NCI-H146 (cell line): ENCODE measurements around the gene PPDPF.
"Not testable (repeated sequence)": the region's sequence is repeated elsewhere in the genome, so short reads cannot be mapped to it uniquely, and the experiment has no call there.

Experiments
- DNase-seq: peaks from one replicate; lab custom pipeline; 2025; lab: John Stamatoyannopoulos, UW

The PPDPF gene

GRCh38 chr20:63551068-63551467, 30.5 kb downstream of the PPDPF start:
- no peak for DNase-seq

DNA sequence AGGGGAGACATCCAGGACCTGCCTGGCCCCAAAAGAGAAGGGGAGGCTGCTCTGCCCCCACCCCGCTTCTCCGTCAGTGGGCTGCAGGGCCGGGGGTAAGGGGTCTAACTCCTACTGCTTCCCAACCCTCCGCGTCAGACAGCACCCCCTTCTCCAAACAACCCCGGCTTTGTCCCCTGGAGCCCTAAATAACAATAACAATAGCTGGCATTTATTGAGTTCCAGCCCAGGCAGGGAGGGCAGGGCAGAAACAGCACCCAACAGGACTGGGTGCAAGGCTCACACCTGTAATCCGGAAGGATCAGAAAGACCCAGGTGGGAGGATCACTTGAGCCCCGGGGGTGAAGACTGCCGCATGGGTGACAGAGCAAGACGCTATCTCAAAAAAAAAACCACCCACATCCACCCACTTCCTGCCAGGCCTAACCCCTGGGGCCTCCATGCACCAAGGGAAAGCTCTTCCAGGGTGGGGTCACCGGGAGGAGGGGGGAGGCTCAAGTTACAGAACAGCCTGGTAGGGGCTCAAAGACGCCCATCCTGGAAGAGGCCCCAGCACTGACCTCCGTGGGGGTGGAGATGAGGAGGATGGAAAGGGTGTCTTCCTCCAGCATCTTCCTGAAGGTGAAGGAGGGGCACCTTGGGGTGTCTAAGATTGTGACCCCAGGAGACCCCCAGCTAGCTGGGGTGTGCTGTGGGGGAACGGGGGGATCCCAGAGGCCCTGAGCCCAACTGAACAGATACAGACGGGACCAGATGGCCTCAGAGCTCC, 32.1 kb downstream of the PPDPF start:
- DNase-seq = peak; percentile 58

DNA sequence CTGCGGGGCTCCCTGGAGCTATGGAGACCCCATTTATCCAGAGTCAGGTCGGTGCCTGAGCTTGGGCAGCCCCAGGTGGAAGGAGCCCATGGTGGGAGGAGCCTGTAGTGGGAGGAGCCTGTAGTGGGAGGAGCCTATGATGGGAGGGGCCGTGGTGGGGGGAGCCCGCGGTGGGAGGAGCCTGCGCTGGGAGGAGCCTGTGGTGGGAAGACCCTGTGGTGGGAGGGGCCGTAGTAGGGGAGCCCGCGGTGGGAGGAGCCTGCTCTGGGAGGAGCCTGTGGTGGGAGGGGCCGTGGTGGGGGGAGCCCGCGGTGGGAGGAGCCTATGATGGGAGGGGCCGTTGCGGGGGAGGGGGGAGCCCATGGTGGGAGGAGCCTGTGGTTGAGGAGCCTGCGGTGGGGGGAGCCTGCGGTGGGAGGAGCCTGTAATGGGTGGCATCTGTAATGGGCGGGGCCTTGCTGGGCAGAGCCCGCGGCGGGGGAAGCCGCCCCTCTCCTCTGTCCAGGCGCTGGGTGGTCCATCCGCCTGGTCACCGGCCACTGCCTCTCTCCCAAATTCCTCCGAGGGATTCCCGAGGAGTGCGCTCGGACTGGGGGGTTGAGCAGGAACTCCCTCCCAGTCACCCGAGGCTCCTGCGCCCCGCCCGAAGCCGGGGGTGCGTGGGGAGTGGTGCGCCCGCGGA, 32.8 kb downstream of the PPDPF start:
- peak; percentile 87 for DNase-seq

- peak; percentile 75 for DNase-seq
These were observed 33.3 kb downstream of the PPDPF start, which contains the start of gene FNDC11 for GRCh38 chr20:63553933-63554290. FNDC11 (plus strand) TSS chr20:63554159; CDS start chr20:63555664, 1,505 bp downstream.

- DNase-seq = no peak
These were observed 34.1 kb downstream of the PPDPF start for GRCh38 chr20:63554361-63555278.

GRCh38 chr20:63555661-63556381, 35.3 kb downstream of the PPDPF start:
- DNase-seq = peak; percentile 61

DNA sequence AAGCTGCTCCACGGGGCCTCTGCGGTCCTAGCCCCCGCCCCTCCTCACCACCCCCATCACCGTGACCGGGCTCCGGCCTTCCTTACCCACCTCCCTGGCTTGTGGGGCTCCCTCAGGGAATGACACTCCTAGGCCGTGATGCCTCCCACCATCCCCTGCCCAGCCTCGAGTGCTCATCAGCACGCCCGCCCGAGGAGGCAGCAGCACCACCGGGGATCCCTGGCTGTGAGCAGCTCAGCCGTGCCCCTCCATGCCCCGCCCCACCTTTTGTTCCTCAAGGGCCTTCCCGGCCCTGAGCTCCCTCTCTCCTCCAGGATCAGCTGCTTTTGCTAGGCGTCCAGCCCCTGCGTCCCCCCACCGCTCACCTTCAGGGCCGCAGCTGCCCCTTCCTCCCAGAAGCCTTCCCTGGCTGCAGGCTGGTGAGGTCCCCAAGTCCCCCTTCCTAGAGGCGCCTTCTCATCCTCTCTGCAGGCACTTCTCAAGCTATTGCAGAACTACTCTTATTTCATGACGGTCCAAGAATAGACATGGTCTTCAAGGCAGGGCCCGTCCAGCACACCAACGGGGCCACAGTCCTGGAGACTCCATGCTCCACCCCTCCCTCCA, 36.4 kb downstream of the PPDPF start:
- DNase-seq = no peak

DNA sequence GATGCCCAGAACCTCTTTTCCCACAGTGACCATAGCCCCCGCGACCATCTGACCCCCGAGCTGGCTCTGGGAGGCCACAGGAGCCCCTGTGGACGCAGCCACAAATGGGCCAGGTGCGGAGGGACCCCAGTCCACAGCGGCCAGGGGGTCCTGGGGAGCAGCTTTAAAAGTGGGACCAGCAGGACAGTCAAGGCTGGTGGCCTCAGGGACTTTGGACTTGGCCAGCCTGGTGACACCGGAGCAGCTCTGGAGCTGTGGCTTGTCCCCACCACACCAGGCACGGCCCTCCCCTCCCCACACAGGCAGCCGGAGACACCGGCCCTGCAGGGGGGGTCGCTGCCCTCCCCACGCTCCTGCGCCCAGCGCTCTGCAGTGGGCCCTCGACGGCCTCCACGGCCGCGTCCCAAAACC, 36.9 kb downstream of the PPDPF start:
- no peak for DNase-seq

- no peak for DNase-seq
These were observed 38.4 kb downstream of the PPDPF start for GRCh38 chr20:63558804-63559484.

DNA sequence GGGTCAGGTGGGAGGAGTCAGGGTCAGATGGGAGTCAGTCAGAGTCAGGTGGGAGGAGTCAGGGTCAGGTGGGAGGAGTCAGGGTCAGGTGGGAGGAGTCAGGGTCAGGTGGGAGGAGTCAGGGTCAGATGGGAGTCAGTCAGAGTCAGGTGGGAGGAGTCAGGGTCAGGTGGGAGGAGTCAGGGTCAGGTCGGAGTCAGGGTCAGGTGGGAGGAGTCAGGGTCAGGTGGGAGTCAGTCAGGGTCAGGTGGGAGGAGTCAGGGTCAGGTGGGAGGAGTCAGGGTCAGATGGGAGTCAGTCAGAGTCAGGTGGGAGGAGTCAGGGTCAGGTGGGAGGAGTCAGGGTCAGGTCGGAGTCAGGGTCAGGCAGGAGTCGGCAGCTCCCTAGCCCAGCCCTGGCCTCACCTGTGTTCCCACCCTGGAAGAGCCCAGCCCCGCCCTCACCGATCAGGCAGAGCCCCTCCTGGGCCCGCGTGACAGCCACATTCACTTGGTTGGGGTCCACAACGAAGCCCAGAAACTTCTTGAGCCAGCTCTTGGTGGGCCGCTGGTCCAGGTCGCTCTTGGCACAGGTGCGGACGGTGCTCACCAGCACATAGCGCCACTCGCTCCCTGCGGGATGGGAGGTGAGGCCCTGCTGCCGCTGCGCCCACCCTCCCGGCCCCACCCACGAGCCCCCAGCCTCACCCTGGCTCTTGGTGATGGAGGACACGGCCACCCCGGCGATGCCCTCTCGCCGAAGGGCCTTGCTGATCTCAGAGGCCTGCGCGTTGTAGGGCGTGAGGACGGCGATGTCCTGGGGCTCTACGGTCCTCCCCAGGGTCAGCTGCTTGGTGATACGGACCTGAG, 39.1 kb downstream of the PPDPF start:
- not testable (repeated sequence) for DNase-seq

DNA sequence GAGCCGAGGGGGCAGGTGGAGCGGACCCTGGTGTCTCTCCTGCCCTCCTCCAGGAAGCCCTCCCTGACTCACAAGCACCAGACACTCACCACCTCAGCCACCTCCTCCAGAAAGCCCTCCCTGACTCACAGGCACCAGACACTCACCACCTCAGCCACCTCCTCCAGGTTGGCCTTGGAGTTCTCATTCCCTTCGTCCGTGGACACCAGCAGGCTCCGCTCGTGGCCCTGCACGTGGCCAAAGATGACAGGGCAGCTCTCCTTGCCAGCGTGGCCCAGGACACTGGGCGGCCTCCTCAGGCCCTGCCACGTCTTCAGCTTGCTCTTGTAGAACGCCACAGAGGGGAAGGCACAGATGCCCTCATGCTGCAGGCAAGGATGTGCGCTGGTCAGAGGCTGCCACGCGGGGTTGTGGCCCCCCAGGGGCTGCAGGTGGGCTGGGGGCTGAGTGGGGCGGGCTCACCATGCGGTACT, 39.8 kb downstream of the PPDPF start:
- no peak for DNase-seq

- no peak for DNase-seq
These were observed 40.5 kb downstream of the PPDPF start for GRCh38 chr20:63560856-63561609.

DNA sequence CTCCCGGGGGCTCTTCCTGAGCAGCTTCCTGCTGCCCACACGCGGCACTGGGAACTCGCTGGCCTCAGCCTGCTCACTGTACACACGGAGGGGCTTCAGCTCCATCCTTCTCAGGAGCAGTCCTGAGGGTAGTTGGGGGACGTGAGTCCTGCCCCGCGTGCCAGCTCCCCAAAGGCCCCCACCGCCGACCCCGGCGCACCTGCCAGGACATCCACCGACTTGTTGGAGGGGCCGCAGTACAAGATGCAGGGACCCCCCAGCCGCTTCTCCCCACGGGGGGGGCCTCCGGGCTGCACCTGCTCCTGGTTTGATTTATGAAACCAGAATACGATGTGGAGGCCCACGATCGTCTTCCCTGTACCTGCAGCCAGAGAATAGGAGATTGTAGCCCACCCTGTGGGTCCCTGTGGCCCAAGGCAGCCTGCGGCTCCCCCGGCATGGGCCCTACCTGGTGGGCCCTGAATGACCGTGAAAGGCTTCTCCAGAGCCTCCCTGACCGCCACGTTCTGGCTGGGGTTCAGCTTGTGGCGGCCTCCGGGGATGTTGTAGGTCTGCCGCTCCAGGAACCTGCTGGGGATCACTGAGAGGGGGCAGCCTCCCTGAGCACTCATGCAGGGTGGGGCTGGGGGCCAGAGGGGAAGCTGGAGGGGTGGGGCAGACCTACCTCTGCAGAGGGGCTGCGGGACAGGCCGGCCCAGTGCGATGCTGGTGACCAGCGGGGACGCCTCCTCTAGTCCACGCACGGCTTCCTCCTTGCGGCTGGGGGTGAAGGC, 41.2 kb downstream of the PPDPF start:
- DNase-seq = no peak

DNA sequence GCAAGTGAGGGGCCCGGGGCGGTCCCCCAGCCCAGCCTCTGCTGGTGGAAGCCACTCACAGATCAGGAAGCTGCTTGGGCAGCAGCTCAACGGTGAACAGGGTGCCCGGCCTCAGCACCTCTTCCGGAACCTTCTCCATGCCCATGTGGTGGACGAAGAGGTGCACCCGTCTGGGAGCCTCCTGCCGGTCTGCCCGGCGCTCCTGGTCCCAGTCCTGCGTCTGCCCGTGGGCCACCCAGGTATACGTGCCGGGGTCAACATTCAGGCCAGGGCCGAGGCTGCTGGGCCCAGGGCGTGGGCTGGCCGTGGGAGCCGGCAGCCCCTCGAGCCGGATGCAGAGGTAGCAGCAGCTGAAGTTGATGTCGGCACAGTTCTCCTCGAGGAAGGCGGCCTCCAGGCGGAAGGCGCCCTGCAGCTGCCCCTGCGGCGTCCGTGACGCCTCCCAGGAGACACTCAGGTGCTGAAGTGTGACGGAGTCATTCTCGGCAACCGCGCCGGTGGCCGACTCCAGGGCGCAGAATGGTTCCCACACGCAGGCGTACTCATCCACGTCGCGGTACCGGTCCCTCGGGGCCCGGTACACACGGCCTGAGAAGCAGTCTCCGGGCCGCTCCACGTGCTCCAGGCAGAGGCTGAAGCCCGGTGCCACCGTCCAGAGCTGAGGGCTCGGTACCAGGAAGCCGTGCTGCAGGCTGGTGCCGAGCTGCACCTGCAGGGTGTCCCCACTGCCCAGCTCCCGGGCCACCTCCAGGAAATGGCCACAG, 42.1 kb downstream of the PPDPF start:
- DNase-seq = no peak

DNA sequence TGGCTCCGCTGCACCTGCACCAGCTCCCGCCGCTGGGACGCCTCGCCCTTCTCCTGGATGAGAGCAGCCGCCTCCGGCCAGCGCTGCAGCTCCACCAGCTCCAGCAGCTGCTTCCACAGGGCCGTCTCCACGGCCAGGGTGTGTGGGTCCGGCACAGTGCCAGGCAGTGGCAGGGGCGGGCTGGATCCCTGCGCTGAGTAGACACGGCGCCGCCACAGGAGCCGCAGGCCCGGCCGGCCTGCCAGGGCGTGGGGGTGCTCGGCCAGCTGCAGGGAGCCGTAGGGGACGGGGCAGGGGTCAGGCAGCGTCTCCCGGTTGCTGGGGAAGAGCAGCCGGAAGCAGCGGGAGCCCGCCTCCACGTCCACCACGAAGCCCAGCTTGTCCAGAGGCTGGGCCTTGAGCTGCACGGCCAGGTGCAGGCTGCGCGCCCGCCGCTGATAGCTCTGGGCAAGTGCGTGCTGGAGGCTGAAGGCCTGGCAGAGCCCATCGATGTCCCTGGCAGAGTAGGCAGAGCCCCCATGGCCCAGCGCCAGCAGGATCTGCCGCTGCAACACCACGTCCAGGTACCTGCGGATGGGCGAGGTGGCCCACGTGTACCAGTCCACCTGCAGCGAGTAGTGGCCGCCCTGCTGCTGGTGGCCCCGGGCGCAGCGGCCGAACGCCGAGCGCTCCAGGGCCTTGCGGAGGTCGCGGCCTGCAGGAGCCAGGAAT, 42.8 kb downstream of the PPDPF start:
- DNase-seq = no peak

DNA sequence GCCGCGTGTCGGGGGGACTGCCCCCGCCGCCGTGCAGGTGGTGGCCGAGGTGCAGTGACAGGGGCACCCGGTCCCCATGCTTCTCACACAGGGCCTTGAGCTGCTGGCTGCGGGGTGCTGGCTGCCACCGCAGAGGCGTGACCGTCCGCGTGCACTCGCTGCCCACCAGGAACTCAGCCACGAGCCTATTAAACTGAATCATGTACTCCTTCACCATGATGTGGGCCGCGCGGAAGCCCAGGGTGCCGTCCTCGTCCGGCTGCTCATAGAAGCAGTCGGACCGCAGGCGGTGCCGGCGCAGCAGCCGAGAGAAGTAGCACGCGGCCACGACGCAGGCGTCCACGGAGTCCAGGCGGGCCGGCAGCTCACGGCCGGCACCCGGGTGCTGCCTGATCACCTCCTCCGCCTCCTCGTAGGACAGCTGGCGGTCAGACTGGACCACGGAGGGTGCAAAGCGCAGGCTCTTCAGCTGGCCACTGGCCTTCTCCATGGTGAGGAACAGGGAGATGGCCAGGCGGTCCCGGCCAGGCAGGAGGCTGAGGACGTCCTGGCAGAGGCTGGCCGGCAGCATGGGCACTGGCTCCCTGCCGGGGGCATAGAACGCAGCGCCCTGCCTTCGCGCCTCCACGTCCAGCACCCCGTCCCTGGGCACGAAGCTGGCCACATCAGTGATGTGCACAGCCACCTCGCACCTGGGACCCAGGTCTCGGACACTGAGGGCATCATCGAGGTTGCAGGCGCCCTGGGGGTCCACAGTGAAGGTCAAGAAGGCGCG, 43.7 kb downstream of the PPDPF start:
- DNase-seq = no peak
